Right forelimb (tissue), 1 donor: ENCODE data around the gene CYFIP1.

ENCODE experiments used
- DNase-seq: peaks from one replicate; pipeline ENCODE4 v3.0.0-alpha.2; 2018

The CYFIP1 gene

DNA sequence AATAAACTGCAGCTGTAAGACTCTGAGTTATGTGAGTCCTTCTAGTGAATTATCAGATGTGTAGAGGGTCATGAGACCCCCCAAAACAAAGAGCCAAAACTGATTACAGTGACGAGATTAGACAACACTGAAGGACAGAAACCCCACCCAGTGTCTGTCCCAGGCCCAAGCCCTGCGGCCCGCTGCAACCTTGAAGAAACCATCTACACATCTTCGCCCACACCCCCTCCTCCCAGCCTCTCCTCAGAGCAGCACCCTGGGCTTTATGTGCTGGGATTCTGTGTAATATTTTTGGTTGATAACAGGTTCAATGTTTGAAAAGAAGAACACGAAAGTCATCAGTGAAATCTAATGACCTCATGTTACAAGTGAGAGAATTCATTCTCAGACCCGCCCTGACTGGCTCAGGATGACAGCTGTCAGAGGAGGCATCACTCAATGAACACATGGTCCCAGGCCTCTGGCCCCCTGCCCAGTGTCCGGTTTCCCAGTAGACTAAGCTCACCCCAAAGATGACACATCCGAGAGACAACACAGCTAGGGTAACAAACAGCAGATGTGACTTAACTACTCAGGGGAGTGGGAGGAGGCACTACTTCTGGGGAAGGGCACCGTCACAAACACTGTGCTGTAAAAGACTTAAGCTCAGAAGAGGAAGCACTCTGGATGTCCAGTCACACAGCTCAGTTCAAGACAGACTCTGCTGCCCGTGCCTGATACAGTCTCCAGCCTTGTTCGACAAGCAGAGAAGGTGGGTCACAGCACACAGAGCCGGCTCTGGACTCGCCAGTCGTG lies 92.8 kb downstream of the CYFIP1 start:
- DNase-seq, result no peak

DNA sequence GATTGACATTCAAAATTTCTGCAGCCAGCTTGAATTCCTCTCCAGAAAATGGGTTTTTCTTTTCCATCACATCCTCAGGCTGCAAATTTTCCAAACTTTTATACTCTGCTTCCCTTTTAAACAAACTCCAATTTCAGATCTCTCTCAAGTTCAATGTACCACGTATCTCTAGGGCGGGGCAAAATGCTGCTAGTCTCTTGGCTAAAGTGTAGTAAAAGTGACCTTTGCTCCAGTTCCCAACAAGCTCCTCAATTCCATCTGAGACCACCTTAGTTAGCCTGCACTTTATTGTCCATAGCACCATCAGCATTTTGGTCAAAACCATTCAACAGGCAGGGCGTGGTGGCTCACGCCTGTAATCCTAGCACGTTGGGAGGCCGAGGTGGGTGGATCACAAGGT lies 95.0 kb downstream of the CYFIP1 start:
- no peak for DNase-seq

DNA sequence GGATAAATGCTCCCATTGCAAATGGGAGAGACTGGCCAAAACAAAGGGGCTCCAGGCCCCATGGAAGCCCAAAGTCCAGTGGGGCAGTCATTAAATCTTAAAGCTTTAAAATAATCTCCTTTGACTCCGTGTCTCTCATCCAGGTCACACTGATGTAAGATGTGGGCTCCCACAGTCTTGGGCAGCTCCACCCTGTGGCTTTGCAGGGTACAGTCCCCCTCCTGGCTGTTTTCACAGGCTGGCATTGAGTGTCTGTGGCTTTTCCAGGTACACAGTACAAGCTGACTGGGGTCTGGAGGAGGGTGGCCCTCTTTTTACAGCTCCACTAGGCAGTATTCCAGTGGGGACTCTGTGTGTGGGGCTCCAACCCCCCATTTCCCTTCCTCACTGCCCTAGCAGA lies 95.8 kb downstream of the CYFIP1 start:
- no peak for DNase-seq

DNA sequence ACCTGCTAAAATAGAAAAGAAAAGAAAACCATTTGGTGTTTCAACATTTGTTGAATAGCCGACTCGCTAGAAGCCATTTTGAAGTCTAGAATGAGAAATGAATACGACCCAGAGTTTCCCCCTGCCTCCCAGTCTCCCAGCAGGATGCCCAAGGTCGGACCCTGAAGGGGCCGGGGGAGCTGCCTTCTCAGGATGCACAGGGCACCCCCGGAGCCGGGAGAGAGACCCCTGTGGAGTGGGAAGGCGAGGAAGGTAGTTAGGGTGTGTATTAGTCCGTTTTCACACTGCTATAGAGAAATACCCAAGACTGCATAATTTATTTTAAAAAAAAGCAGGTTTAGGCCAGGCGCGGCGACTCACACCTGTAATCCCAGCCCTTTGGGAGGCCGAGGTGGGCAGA lies 97.0 kb downstream of the CYFIP1 start:
- no peak for DNase-seq

DNA sequence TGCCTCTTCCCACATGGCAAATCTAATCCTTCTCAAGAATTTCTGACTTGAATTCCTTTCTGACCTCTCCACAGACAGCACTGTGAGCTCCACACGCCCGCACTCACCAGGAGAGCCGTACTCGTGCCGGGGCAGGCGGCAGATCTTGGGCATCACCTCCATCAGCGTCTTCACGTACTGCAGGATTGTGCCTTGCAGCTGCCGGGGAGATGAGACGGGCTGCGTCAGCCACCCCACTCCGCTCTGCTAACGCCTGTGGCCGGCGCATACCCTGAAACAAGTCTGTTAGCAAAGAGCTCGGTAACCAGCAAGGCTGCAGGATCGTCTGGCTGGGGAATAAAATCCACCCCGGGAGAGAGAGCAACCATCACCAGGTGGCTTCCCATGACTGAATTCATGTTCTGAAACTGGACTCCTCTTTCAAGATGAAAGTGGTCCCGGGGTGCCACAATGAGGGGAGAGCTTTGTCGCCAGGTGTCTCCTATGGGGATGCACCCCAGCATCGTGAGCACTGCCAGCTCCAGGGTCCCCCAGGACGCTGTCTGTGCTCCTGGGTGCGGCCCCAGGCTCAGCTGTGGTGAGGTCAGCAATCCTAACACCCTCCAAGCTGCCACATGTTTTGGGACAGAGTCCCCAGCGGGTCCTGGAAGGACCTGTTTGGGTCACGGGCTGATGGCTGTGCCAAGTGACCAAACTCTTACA lies 98.3 kb downstream of the CYFIP1 start:
- DNase-seq, result no peak

DNA sequence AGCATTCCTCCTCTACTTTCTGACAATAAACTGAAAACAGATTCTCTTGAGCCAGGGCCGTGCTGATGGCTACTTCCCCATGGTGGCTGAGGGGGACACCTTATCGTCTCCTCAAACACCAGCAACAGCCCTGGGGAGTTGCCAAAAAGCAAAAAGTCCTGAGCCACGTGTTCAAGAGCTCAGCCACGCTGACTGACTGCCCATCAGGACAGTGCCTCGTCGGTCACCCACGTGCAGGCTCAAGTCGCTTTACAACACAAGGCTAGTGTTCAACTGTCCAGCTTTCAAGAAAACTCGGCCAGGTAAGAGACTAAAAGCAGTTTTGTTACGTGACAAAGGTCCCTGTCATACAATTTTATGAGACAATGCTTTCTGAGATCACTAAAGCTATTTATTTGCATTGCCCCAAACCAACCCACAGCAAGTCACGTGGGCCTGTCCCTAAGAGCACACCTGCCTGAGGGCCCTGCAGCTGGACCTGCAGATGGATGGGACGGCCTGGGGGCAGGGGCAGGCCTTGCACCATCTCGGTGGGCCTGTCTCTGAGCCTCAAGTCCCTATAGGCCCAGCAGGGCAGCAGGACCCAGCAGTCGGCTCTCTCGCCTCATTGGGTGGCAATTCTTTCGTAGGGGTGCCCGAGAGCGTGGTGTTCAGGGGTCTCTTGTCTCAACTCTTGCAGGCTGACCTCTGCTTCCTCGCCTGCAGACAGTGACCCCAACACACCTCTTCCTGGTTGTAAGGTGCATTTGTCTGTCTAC lies 99.0 kb downstream of the CYFIP1 start:
- DNase-seq, result no peak

DNA sequence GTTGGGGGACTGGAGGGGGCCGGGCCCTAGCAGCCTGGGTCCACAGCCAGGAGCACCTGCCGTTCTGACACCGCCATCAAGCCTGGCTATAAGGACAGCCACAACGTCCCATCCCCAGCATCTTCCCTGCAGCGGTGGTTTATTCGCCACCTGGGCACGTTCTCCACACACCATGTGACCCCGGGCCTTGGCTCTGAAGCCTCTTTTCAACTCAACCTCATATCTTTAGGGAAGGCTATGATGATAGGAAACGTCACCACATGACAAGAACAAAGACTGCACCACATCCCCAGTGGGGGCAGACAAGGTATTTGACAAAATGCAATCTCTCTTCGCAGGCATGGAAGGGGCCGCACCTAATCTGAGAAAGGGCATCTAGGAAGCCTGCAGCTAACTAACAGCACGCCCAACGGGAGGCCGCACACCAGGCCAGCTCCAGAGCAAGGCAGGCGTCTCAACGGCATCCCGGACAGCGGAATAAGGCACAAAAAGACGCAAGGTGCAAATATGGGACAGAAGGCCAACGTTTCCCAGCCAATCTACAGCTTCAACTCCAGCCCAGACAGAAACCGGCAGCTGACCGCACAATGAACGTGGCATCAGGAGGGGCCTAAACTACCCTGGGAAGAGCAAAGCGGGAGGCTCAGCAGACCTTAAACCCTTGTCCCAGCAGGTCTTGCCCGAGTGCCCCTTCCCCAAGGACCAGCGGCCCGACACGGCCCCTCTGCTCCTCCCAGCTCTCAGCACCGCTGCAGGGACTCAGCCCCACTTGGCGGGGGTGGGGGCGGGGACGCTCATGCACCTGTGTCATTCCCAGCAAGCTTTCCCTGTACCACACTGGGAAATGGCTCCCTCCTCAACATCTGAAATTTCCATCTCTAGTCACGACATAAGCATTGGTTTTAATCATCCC lies 99.8 kb downstream of the CYFIP1 start:
- DNase-seq, result no peak

DNA sequence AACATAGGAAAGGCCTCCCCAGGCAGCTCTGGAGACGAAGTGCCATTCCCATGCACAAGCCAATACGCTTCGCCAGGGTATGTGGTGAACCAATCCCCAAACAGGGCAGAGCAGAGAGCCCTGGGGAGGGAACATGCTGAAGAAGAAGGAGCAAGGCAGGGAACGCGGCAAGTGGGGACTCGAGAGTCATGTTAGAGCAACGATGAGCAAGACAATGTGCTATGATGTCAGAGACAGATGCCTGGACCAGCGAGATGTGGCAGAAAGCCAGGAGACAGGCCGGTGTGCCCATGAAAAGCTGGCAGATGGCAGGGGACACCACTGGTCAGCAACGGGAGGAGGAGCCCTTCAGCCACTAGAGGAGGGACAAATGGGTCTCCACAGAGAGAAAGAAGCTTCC lies 102.1 kb downstream of the CYFIP1 start:
- DNase-seq, result no peak

DNA sequence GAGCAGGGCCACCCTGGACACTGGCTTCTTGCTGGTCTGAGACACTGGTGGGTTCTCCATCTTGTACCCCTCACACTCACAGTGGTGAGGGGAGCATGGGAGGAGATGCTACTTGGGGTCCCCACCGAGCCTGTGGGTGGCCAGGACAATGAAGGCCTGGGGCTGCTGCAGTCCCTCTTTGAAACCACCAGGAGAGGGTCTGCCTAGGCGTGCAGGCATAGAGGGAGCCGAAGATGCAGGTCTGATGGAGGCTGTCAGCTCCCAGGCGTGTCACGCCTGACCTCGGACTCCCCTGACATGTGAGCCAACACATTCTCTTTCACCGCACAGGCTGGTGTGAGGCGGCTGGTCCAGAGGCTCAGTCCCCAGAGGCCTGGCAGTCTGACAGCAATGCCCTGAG lies 102.6 kb downstream of the CYFIP1 start:
- DNase-seq, result no peak

DNA sequence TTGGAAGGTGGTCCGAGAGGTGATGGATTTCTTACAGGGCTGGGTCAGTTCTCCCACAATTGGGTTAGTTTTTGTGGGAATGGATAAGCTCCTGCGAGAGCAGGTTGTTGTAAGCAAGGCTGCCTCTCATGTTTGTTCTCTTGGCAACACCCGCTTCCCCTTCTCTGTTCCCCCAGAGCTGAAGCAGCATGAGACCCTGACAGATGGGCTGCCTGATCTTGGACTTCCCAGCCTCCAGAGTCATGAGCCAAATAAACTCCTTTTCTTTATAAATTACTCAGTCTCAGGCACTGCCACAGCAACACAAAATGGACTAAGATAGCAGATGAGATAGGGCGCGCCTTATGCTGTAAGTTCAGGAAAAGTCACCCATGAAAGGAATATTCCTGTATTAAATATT lies 103.1 kb downstream of the CYFIP1 start:
- DNase-seq, result no peak

DNA sequence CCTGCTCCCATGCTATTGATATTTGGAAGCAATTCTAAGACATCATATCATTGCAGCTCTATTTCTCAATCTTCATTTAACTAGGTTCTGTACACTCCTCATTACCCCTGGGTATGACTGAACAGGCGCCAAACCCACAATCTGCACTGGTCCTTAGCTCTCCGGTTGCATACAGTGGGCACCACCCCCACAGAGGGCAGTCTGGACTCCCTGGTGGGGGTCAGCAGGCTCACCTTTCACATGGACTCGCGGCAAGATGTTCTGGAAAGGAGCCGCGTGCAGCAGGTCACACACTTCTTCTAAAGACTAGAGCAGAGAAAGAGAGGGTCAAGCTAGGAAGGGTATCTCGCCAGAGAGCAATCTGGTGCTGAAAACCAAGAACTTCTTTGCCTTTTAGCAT lies 105.2 kb downstream of the CYFIP1 start:
- no peak for DNase-seq

DNA sequence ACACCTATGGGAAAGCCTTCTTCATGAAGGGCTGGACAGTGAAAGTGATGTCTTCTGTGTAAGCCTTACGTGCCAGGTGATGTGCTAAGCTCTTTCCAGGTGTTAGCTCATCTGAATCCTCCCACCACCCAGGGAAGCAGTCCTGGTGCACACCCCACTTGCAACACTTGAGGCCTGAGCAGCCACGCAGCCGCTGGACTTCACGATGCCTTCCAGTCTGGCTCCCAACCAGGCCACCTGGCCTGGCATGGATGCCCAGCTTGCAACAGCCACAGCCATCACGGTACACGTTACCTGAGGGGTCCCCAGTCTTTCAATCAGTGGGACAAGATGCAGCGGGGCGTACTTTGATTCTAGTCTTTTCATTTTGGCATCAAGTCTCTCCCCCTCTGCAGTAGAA lies 105.9 kb downstream of the CYFIP1 start:
- no peak for DNase-seq

DNA sequence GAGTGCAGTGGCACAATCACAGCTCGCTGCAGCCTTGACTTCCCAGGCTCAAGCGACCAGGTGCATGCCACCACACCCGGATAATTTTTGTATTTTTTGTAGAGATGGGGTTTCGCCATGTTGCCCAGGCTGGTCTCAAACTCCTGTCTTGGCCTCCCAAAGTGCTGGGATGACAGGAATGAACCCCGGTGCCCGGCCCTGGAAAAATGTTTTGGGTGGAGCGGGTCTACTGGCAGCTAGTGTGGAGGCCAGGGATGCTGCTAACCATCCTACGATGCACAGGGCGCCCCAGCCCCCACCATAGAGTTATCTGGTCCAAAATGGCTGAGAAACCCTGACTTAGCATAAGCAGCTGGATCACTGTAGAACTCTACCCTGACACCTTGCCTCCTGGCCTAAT lies 106.3 kb downstream of the CYFIP1 start:
- DNase-seq, result no peak

DNA sequence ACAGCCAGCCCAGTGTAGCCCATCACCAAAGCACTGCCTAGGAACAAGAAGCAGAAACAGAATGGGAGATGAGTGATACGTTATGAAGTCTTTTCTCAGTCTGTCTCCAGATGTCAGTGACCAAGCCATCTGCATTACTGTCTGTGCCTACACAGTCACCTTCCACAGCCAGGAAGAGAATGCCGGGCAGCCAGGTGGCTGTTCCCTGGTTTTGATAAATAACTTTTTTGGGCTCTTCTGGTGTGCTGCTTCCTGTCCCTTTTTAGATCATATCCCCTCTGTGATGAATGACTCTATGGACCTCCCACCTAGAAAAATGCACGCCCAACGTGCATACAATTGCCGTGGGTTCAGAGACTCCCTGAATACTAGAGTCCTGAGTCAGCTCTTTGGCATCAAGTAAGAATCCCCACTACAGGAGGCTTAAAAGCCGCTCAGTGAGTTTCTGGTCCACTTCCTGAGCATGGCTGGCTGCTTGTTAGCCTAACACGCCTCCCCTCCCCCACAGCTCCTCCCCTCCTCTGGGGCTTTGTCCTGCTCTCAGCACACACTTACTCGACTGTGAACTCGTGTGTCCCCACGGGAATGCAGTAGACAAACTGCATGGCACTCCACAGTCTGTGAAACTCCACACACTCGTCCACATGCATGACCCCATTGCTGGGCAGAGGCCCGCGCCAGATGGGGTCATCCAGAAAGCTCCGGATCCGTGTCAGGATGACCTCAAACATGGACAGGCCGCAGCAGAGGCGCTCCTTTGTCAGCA lies 107.0 kb downstream of the CYFIP1 start:
- DNase-seq, result no peak

DNA sequence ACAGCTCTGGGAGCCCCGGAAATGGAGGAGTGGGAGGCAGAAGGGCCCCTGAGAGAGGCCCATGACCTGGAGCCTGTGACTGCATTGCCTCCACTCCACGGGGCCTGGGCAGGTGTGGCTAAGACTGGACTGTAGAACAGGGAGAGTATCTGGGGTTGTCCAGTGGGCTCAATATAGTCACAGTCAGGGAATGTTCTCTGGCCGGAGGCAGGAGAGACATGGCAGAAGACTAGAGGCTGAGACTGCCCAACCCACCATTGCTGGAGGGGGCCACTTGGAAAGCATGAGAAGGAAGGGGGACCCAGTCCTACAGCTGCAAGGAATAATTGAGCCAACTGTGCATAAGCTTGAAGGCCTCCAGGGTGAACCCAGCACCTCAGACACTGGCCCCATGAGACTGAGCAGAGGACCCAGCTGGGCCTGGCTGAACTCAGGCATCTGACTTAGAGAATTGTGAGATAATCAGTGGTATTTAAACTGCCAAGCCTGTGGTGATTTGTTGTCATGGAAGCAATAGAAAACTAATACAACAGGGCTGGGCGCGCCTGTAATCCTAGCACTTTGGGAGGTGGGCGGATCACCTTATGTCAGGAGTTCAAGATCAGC lies 108.6 kb downstream of the CYFIP1 start:
- DNase-seq, result no peak

DNA sequence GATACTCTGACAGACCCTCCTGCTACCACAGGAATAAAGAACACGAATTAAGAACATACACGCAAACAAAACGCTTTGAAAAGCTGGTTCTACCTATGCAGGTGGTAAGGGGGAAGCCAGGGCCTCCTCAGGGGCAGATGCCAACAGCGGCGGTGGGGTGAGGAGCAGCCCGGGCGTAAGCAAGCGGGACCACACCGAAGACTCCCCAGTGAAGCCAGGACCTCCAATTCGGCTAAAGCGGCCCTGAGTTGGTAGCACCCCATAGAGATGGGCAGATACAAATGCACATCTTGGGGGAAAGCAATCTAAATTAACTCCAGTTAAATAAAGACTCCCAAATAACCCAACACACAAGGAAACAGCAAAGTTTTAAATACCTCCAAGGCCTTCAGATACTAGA lies 109.3 kb downstream of the CYFIP1 start:
- no peak for DNase-seq

DNA sequence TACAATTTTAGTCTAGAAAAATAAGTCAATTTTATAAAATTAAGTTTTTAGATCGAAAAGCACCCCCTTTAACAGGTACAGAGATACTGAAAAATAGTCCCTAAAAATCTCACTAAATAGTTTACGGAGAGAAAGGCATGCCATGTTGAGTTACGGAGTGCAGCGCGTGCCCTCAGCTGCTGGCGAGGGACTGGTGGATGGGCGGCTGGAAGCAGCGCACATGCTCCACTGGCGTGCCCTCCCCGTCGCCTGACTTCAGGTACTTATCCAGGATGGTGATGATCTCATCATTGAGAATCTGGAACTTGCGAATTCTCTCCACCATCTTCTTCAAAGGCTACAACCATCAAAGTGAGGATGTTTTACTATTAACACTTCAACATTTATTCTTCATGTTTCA lies 110.3 kb downstream of the CYFIP1 start:
- DNase-seq, result no peak

DNA sequence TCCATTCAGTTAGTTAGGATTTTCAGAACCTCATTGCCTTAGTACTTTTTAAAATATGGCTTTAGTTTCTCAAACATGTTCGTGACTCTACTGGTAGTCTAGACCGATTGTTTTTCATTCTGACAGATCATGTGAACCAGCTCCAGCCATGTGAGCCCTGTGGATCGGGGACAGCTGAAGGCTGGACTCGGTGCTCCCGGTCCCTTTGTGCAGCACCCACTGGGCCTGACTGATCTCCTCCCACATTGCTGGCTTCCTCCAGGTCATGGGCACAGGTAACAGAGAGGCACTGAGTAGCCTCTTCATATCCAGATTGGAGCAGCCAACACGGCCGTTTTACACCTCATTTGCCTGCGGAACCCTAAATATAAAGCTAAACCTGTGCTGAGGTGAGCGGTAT lies 111.2 kb downstream of the CYFIP1 start:
- no peak for DNase-seq

DNA sequence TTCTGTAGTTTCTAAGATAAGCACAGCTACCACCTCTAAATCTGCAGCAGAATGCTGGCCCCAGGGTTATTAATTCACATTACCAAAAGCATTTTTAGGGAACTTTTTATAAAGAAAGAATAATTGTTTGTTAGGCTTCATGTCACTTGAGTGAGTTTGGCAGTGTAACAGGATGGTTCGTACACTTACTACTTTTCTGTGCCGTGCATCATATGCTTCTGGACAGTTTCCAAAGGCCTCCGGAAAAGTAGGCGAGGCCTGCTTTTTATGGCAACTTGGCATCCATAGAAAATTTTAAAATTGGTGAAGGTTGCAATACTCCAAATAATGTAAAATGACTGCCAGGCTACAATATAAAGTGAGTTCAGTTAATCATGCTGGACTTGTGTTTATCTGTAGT lies 111.7 kb downstream of the CYFIP1 start:
- no peak for DNase-seq

DNA sequence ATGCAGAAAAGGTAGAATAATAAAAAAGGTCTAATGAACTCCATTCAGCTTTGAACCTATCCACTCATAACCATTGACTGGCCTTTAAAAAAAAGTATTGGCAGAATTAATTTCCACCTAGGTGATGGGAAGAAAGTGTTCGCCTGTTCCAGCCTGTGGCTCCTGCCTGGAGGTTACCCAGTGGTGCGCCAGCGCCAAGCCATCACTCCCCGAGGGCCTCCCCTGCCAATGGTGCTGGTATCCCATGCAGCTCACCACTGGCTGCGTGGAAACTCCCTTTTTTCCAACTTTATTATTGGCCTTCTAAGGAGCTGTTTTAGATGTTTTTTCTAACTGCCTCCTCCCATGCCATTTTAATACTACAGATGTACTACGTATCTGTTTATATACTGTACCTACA lies 112.3 kb downstream of the CYFIP1 start:
- no peak for DNase-seq

DNA sequence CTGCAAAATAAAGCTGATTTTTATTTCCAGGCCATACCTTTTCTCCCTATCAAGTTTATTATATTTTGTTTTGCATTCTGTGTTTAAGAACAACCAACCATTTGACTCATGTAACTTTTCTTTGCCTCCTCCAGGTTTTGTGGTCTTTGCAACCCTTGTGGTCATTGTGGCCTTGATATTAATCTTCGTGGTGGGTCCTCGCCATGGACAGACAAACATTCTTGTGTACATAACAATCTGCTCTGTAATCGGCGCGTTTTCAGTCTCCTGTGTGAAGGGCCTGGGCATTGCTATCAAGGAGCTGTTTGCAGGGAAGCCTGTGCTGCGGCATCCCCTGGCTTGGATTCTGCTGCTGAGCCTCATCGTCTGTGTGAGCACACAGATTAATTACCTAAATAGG lies 114.1 kb downstream of the CYFIP1 start:
- no peak for DNase-seq

DNA sequence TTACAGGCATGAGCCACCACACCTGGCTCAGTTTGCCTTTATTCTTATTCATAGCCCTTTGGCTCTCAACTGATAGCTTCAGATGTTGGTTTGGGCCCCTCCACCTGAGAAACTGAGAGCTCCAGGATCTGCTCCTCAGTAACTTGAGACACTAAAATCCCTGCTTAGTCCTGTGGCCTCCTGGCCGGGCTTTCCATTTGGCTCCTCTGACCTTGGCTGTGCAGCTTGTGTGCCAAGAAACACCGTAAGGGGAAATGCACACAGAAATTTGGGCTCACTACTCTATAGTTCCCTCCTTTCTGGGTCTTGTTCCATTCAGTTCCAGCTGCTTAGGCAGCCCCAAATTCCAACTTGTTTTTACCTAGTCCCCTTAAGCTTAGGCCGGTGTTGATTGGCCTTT lies 116.8 kb downstream of the CYFIP1 start:
- no peak for DNase-seq
